ENCODE results near the gene DHX35.
"Not testable (repeated sequence)": the region's sequence is repeated elsewhere in the genome, so short reads cannot be mapped to it uniquely, and the experiment has no call there.

The DHX35 gene

DNA sequence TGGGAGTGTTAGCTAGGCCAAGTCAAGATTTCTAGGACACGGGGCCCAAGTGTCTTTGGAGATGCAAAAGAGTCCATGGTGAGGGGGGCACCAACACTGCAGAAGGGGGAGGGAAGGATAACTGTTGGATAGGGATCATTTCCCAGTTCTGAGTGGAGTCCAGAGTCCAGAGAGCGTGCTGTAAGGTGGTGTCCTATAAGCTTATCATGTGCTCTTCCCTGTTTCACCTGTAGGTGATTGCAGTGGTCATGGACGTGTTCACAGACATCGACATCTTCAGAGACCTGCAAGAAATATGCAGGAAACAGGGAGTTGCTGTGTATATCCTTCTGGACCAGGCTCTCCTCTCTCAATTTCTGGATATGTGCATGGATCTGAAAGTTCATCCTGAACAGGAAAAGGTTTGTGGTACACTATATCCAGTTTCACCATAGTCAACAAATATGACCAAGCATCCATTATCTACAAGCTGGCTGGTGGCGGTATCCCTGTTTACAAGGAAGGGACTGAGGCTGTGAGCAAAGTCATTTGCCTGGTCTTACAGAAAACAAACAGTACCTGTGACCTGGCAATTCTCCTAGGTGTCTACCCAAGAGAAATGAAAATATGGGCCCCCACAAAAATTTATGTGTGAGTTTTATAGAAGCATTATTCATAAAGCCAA is 20.3 kb upstream of the DHX35 start:
- DNase-seq (ENCODE audit: low read depth), result no peak

DNA sequence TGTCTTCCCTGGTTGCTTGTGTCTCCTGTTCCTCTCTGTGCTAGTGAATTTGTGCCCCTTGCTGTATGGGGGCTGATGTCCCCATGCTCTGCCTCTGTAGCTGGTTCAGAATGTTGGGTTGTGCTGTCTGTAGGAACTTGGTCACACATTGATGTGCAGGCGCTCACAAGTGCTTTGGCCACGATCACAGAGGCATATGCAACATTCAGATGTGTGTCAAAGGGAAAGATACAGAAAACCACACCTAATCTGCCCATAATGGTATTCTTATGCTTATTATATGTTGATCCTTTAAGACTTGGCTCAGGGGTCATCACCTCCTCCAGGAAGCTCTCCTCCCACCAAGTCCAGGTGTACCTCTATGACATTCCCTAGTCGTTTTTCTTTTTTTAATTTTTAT is 17.1 kb upstream of the DHX35 start:
- no peak for DNase-seq (ENCODE audit: low read depth)

DNA sequence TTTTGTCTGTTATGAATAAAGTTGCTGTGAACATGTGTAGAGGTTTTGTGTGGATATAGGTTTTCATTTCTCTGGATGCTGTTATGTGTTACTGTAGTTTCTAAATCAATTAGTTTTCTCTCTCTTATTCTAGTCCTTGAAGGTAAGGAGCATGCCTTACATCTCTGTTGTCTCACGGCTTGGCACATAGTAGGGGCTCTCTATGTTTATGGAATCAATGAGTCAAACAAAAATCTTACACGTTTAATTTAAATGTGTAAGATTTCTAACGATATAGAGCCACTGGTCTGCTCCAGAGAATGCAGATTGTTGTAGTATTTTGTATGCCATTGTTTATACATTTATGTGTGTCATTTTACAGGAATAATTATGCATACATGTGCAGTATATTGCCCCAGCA is 15.3 kb upstream of the DHX35 start:
- DNase-seq (ENCODE audit: low read depth), result no peak

DNA sequence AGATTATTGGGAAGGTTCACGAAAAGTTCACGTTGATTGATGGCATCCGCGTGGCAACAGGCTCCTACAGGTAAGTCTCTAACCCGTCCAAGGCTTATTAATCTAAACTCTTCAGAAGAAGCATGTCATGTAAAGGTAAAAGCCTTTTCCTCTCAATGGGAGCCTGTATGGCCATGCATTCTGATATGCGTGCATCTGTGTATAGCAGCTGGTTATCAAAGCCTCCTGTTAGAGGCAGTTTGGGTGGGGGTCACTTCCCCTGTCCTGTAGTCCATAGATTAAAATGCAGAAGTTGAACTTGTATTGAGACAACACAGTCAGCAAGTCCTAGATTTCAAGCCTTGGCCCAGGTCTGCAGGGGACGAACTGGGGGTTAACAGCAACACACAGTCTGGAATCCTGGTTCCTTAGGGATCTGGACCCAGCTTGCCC is 14.2 kb upstream of the DHX35 start:
- no peak for DNase-seq (ENCODE audit: low read depth)

DNA sequence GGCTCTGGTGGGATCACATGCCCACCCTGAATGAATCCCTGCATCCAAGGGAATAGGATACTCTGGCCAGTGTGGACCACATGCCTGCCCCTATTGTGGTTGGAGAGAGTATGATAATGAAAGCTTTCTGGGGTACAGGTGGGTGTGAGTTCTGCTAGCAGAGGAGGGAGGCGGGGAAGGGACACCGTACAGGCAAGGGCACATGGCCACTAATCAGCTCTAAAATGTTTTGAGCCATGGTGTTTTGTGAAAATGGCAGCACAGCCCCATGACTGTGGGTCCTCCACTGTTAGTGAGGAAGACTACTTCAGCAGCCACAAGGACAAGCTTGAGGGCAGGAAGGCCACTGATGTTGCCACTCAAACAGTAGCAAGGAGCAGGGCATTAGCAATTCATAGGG is 11.9 kb upstream of the DHX35 start:
- DNase-seq (ENCODE audit: low read depth), result no peak

DNA sequence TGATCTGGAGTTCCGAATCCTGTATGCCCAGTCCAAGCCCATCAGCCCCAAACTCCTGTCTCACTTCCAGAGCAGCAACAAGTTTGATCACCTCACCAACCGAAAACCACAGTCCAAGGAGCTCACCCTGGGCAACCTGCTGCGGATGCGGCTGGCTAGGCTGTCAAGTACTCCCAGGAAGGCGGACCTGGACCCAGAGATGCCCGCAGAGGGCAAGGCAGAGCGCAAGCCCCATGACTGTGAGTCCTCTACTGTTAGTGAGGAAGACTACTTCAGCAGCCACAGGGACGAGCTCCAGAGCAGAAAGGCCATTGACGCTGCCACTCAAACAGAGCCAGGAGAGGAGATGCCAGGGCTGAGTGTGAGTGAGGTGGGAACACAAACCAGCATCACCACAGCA is 10.5 kb upstream of the DHX35 start:
- no peak for DNase-seq (ENCODE audit: low read depth)

DNA sequence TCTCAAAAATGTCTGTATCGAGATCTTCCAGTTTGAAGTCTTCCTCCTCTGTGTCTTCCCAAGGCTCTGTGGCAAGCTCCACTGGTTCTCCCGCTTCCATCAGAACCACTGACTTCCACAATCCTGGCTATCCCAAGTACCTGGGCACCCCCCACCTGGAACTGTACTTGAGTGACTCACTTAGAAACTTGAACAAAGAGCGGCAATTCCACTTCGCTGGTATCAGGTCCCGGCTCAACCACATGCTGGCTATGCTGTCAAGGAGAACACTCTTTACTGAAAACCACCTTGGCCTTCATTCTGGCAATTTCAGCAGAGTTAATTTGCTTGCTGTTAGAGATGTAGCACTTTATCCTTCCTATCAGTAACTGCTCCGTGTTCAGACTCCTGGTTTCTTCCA is 10.0 kb upstream of the DHX35 start:
- no peak for DNase-seq (ENCODE audit: low read depth)

DNA sequence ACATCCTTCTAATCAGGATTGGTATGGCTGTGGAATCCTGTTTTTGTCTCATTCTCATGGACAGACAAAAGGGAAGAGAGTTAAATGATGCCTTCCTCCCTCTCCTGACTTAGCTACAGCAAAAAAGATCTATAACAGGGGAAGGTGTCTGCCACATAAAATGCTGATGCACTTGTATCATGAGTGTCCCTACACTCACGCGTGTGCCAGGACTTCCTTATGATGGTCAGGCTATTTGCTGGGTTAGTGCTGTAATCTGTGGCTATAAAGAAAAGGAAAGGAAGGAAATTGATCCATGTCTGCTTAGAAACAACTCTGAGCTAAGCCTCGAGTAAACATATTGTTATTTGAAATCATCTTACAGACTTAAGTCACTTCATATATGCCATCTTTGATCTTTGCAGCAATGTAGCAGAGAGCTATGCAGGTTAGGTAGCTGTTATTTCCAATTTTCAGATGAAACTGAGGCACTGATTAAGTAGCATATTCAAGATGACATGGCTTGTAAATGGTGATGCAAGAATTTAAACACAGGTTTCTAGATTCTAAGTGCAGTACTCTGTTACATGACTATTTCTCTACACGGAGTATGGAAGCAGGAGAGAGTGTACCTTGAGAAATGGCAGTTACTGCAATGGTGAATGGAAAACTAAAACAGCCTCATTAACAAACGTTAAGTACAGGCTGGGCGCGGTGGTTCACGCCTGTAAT is 8.4 kb upstream of the DHX35 start:
- no peak for DNase-seq (ENCODE audit: low read depth)

DNA sequence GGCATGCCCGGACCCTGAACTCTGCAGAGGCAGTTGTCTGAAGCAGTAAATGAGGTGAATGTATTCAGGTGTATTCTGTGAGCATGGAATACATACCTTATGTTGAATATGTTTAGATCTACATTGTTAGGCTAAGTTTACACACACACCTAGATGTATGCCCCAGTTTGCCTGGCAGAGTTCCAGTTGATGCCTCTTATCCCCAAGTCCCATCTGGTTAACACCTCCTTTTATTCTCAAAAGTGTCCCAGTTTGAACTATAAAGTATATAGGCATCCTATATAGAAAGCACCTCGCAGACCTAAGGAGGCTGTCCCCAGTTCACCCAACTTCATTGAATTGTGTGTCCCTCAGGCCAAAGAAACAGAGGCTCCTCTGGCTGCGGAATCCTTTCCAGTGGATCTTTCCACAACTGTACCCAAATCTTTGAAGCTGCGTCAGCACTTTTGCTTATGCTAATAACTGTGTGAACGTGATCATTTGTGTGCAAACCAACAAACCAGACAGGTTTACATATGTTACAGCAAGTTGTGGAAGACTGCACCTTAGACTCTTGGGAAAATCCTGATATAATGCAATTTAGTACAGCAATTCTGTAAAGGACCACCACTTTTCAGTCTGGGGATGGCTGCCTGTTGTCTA is 4.8 kb upstream of the DHX35 start:
- no peak for DNase-seq (ENCODE audit: low read depth)

DNA sequence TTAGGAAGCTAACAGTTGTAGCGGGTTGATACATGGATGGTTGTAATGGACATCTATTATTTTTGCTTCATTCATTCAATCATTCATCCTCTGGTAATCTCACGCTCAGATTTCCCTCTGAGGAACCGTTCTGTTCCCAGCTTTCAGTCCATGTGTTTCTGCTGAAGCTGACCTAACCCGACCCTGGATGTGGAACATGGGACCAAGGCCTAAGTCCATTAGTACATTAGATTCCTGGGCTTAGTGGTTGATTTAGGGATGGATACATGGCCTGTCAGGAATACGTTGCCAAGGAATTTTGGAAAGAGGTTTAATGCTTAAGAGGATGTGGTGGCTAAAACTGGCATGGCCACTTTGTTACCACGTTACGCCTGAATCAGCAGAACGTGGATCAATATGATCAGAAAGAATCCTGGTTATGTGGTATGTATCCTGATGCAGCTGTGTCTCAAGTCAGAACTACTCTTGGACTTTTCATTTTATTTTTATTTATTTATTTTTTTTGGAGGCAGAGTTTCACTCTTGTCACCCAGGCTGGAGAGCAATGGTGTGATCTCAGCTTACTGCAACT is 4.1 kb upstream of the DHX35 start:
- DNase-seq (ENCODE audit: low read depth), result no peak

DNA sequence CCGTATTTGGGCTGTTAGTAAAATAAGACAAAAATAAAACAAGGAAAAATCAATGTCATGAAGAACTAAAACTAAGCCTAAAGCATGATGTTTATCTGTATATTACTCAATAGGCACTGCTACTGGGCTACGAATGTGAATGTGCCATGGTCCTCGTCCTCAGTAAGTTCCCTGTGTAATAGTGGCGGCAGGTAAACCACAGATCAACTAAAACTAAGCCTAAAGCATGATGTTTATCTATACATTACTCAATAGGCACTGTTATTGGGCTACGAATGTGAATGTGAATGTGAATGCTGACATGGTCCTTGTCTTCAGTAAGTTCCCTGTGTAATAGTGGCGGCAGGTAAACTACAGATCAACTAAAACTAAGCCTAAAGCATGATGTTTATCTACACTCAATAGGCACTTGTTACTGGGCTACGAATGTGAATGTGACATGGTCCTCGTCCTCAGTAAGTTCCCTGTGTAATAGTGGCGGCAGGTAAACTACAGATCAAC is 1.9 kb upstream of the DHX35 start:
- not testable (repeated sequence) for DNase-seq (ENCODE audit: low read depth)

DNA sequence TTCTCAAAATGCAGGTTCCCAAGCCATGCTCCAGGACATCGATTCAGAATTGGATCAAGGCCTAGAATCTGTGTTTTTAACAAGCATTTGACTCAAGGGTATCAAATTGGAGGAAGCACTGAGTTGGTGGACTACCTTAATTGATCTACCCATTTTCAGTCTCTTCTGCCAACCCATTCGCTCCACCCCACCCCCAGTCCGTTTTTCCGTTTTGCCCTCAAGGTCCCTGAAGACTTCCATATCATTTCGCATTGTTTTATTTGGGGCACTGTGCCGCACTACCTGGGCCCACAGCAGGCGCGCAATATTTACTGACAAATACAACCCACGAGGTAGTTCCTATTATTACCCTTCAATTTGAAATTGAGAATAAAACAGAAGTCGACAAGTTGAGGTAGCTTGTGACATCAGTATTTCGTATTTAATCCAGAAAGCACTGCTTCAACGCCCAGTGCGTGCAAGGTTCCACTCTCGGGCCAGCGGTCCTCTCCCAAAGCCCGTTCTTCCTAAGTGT is 557 bp upstream of the DHX35 start:
- no peak for DNase-seq (ENCODE audit: low read depth)

DNA sequence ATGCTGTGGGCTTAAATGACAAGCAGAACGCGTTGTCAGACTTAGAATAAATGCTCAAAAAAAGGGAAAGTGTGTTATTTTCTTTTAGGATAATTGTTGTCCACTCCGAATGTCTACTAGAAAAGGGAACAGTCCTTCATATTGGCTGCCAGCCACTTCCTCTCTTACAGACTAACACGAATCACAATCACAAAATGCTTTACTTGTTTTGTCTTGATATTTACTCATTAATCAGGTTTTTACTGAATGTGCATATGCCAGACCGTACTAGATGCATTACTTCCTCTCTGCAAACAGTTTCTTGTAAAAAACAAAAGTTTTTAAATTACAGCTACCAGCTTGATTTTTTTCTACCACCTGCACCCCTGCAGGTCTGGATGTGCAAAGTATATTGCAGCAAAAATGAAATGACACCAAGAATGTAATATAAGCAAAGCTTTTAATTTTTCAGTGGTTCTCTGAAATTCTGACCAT is 821 bp downstream of the DHX35 start:
- no peak for DNase-seq (ENCODE audit: low read depth)

DNA sequence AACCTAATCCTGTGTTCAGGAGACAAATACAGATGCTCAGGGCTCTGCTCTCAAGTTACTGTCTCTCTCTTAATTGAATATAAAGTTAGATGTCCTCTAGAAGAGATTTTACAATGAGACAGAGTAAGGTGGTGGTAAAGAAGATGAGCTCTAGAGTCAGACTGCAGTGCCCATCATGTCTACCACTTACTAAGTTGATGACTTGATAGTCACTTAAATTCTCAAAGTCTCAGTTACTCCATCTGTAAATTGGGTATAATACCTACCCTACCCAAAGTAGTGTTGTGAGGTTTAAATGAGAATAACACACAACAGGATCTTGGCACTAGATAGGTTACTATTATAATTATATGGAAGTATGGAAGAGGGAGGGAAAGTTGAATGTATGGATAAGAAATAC is 1.6 kb downstream of the DHX35 start:
- DNase-seq (ENCODE audit: low read depth), result no peak

DNA sequence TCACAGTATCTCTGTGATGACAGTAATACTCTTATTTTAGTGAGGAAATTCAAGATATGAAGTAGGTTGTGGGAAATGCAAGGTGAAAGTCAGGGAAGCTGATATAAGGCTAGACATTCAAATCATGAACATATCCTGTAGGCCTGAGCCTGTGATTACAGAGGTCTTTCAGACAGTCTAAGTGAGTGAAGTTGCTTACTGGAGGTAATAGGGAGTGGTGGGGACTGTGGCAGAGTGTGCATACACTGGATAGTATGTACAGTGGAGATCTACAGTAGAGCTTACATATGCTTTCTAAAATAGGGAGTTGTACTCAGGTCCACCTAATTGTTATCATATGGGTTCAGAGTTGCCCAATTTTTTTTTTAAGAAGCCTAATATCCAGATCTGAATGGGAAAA is 3.1 kb downstream of the DHX35 start:
- DNase-seq (ENCODE audit: low read depth), result no peak

DNA sequence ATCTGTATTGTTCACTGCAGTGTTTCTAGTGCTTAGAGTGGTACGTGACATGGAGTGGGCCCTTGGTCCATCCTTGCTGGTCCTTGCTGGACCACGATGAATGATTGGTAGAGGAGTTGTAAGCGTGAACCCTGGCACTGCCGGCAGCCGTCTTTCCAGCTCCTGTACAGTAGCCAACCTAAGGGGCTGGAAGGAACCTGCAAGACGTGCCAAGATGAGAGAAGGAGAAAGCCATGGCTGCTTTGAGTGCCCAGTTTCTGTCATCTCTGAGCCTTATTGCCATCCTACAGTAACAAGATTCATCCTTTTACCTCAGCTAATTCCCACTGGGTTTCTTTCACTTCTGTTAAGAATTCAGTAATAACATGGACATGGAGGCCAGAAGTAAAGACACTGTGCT is 5.9 kb downstream of the DHX35 start:
- DNase-seq (ENCODE audit: low read depth), result no peak

DNA sequence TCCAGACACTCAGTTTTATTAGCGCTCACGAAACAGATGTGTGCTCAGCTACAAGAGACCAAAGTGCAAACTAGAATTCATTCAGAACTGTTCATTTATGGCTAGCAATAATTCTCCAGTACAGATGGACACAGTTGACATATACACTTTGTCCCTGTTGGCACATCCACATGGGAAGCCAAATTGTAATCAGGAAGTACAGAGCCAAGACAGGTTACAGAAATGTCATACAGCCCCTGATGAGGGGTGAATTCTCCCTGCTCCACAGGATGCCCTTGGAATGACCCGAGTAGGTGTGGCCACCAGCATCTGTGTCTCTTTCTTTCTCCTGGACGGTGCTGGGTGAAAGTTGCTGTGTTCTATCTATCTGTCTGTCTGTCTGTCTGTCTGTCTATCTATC is 7.6 kb downstream of the DHX35 start:
- no peak for DNase-seq (ENCODE audit: low read depth)

DNA sequence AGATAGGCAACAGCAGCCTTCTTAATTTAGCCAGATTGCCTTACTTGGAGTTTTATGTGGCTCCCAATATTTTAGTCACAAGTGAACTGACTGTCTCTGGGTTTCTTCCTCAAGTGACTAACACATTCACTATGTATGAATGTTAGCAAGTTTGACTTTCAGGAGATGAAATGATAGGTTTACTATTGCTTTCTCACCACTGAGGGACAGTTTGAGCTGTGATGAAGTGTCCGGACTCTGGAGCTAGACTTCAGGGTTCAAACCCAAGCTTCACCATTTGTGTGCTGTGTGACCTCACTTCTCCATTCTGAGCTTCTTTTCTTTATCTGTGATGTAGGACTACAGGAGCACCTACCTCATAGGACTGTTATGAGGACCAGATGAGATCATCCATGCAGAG is 8.2 kb downstream of the DHX35 start:
- no peak for DNase-seq (ENCODE audit: low read depth)

DNA sequence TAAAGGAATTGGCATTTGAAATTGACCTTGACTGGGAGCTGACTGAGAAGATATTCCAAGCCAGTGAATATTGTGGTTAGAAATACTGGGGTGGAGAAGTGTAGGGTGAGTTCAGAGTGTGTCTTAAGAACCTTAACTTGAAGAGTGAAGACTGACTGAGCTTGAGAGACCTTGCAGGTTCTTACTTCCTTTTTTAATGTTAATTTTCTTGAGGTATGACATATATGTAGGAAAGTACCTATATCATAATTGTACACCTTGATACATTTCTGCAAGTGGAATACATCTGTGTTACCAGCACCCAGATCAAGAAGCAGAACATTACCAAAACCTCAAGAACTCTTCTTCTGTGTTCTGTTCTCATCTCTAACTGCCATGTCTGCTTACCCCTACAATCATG is 11.0 kb downstream of the DHX35 start:
- DNase-seq (ENCODE audit: low read depth), result no peak

DNA sequence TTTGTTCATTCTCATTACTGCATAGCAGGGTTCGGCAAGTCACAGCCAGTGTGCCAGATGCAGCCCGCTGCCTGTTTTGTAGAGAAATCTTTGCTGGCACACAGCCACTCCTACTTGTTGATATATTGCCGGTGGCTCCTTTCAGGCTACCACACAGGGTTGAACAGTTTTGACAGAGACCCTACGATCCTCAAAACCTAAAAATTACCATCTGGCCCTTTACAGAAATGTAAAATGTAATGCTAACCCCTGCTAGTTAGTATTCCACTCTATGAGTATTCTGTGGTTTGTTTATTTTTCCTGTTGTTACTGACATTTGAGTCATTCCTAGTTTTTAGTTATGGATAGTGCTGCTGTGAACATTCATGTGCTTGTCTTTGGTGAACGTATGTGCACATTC is 11.5 kb downstream of the DHX35 start:
- no peak for DNase-seq (ENCODE audit: low read depth)

DNA sequence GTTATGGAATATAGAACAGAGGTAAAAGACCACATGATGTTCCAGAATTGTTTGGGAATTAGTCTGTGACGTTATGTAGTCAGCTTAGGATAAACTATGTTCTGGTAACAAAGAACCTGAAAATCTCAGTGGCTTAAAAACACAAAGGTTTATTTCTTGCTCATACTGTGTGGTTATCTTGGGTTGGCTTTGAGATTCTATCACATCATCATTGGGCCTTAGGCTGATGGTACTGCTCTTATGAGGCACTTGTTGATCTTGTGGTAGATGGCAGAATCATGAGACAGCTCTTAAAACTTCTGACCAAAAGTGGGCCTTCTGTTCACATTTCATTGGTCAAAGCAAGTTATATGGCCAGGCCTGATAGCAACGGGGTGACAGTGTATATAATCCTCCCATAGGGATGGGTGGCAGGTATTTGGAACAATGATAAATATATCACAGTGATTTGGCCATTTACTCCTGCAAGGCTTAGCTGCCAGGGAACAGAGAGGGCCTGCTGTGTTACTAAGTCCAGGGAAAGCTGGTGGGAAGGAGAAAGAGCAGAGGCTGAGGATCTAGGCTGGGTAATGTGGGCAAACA is 13.5 kb downstream of the DHX35 start:
- DNase-seq (ENCODE audit: low read depth), result no peak

DNA sequence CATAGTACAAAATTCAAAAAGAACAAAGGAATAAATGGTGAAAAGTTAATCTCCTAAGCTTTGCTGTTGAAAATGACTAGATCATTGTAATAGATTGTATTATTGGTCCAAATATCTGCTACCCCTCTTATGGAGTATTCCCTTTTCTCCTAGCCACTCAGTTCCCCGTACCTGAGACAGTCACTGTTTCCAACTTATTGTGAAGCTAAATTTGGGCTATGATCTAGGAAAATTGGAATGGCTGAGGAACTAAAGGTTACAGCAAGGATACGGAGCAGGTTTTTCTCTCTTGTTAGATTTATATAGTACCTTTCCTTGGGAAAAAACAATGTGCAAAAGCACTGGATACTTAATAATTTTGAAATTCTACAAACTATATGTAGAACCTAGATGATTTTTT is 17.3 kb downstream of the DHX35 start:
- DNase-seq (ENCODE audit: low read depth), result no peak
